SK-N-SH (cell line): ENCODE results near the gene NRP2. TPM values are rescaled to one million over a fixed set of nuclear protein-coding genes. Genes with fewer than 3 reads are reported as not detected.
A peak's percentile ranks its signal among the peaks of the same experiment; 100 is the strongest.

Experiments used
- CTCF ChIA-PET: fragments of 300-600, 350-600 bp; formaldehyde crosslinking; extraction: SDS; loops from one replicate; lab custom pipeline; 2021; lab: Yijun Ruan, JAX
- POLR2A ChIA-PET: fragments of 350-600 bp; sonication (Branson Sonifier 250); formaldehyde crosslinking; extraction: SDS; loops from one replicate; lab custom pipeline; 2020; ENCODE audit warnings: antibody characterized with exemption, inconsistent platforms; lab: Yijun Ruan, JAX
- DNase-seq: peaks from one replicate; pipeline ENCODE4 v3.0.0; 2012
- H2AFZ ChIP-seq: fragments of 200-600 bp; sonication (generic); 2 replicates; pipeline ENCODE4 v1.8.1; 2016; ENCODE audit warnings: antibody characterized with exemption, mild to moderate bottlenecking, low read depth
- H3F3A ChIP-seq: fragments of 200-600 bp; sonication (generic); replicated peaks from 2 replicates; pipeline ENCODE3; 2016; ENCODE audit warnings: antibody characterized with exemption, mild to moderate bottlenecking; ENCODE audit not compliant: insufficient read depth
- H3K27ac ChIP-seq, 2 experiments: fragments of 200-500 bp in 1 of 2; fragments of 200-600 bp in 1 of 2; sonication (Bioruptor generic) in 1 of 2; sonication (generic), shearing (Covaris generic) in 1 of 2; 2 replicates each; pipeline versions ENCODE4 v1.5.1 to v1.6.1; 2014 to 2016; ENCODE audit warnings: low read depth in 2 of 2, inconsistent platforms in 1 of 2, low read length in 1 of 2, mild to moderate bottlenecking in 1 of 2, mixed read lengths in 1 of 2
- H3K27me3 ChIP-seq: fragments of 200-600 bp; sonication (generic), shearing (Covaris generic); 2 replicates; pipeline ENCODE4 v1.6.1; 2016; ENCODE audit warnings: mixed run types; ENCODE audit not compliant: insufficient read depth
- H3K36me3 ChIP-seq, 2 experiments: fragments of 200-500 bp in 1 of 2; fragments of 200-600 bp in 1 of 2; sonication (Bioruptor generic) in 1 of 2; sonication (generic) in 1 of 2; replicated peaks in 1 of 2; 2 replicates each; pipeline versions ENCODE3 to v1.5.1; 2014 to 2016; ENCODE audit warnings: low read length in 1 of 2, mild to moderate bottlenecking in 1 of 2; ENCODE audit not compliant: insufficient read depth in 2 of 2, control insufficient read depth in 1 of 2
- H3K4me1 ChIP-seq, 2 experiments: fragments of 200-500 bp in 1 of 2; fragments of 200-600 bp in 1 of 2; sonication (Bioruptor generic) in 1 of 2; sonication (generic), shearing (Covaris generic) in 1 of 2; 2 replicates each; pipeline versions ENCODE4 v1.5.1 to v1.6.1; 2014 to 2016; ENCODE audit warnings: low read depth in 1 of 2, low read length in 1 of 2, mixed run types in 1 of 2; ENCODE audit not compliant: insufficient read depth in 2 of 2, control insufficient read depth in 1 of 2
- H3K4me2 ChIP-seq: fragments of 200-600 bp; sonication (generic), shearing (Covaris generic); 2 replicates; pipeline ENCODE4 v1.6.1; 2017; ENCODE audit warnings: mixed run types
- H3K4me3 ChIP-seq, 2 experiments: fragments of 200-500 bp in 1 of 2; fragments of 200-600 bp in 1 of 2; sonication (Bioruptor generic) in 1 of 2; sonication (generic), shearing (Covaris generic) in 1 of 2; 2 replicates each; pipeline versions ENCODE4 v1.5.1 to v1.8.1; 2014 to 2016; ENCODE audit warnings: low read depth in 2 of 2, inconsistent platforms in 1 of 2, low read length in 1 of 2, mild to moderate bottlenecking in 1 of 2, mixed read lengths in 1 of 2, moderate library complexity in 1 of 2
- H3K79me2 ChIP-seq: fragments of 200-600 bp; sonication (generic); 2 replicates; pipeline ENCODE4 v1.8.1; 2017; ENCODE audit warnings: mild to moderate bottlenecking; ENCODE audit not compliant: insufficient read depth
- H3K9ac ChIP-seq: fragments of 200-600 bp; sonication (generic); 2 replicates; pipeline ENCODE4 v1.6.1; 2017; ENCODE audit warnings: mixed run types
- H3K9me2 ChIP-seq: fragments of 200-600 bp; sonication (generic); 2 replicates; pipeline ENCODE4 v1.6.1; 2017; ENCODE audit warnings: mixed run types
- H3K9me3 ChIP-seq: fragments of 200-600 bp; sonication (generic); 2 replicates; pipeline ENCODE4 v1.6.1; 2017; ENCODE audit warnings: mixed run types, mild to moderate bottlenecking, moderate library complexity
- H4K20me1 ChIP-seq: fragments of 200-600 bp; sonication (generic); 2 replicates; pipeline ENCODE4 v1.6.1; 2017; ENCODE audit warnings: mild to moderate bottlenecking, mixed run types; ENCODE audit not compliant: insufficient read depth
- CHD2 ChIP-seq: fragments of 150-350 bp; IDR thresholded peaks from 2 replicates; pipeline ENCODE4 v1.6.1; 2018; ENCODE audit warnings: low read length; ENCODE audit not compliant: partially characterized antibody
- CTCF ChIP-seq: fragments of 200-600 bp; sonication (generic); IDR thresholded peaks from 2 replicates; pipeline ENCODE4 v1.6.1; 2017; ENCODE audit warnings: antibody characterized with exemption, mild to moderate bottlenecking, moderate library complexity
- ELF1 ChIP-seq: IDR thresholded peaks from 2 replicates; pipeline ENCODE4 v1.4.0; 2012
- EZH2phosphoT487 ChIP-seq: fragments of 200-600 bp; sonication (generic); IDR thresholded peaks from 2 replicates; pipeline ENCODE4 v1.6.1; 2017; ENCODE audit warnings: low read depth, mixed run types, mild to moderate bottlenecking, antibody characterized with exemption, moderate library complexity, borderline replicate concordance
- MAX ChIP-seq: IDR thresholded peaks from 2 replicates; pipeline ENCODE4 v1.4.0; 2012; ENCODE audit warnings: low read depth
- NRF1 ChIP-seq: IDR thresholded peaks from 2 replicates; pipeline ENCODE4 v1.6.1; 2012; ENCODE audit warnings: low read depth, mild to moderate bottlenecking, low read length
- PBX3 ChIP-seq: IDR thresholded peaks from 2 replicates; pipeline ENCODE4; 2012
- RAD21 ChIP-seq: IDR thresholded peaks from 2 replicates; pipeline ENCODE4 v1.6.1; 2012; ENCODE audit warnings: mild to moderate bottlenecking, low read length
- RXRA ChIP-seq: IDR thresholded peaks from 2 replicates; pipeline ENCODE4 v1.4.0; 2012; ENCODE audit warnings: low read depth, mild to moderate bottlenecking, borderline replicate concordance
- TAF1 ChIP-seq: IDR thresholded peaks from 2 replicates; pipeline ENCODE4 v1.6.1; 2012; ENCODE audit warnings: low read depth, mild to moderate bottlenecking, low read length, moderate library complexity, borderline replicate concordance
- TCF12 ChIP-seq: IDR thresholded peaks from 2 replicates; pipeline ENCODE4 v1.4.0; 2012
- TEAD4 ChIP-seq: IDR thresholded peaks from 2 replicates; pipeline ENCODE4 v1.4.0; 2012; ENCODE audit warnings: mild to moderate bottlenecking, borderline replicate concordance; ENCODE audit not compliant: insufficient read depth
- YY1 ChIP-seq: IDR thresholded peaks from 2 replicates; pipeline ENCODE4 v1.4.0; 2012; ENCODE audit warnings: low read depth, mild to moderate bottlenecking
- WGBS: methylation state at CpG from one replicate; pipeline ENCODE4 v1.1.6; 2017; ENCODE audit warnings: low lambda C conversion rate; 5-methylcytosine and 5-hydroxymethylcytosine counted together
- polyA plus RNA-seq, 3 experiments: library from polyadenylated mRNA; depleted of rRNA; stranded (reverse); fragments of >200 nt; gene quantifications; 2 replicates each; pipeline ENCODE4 v1.2.3, GENCODE V29; 2012

The NRP2 gene
- polyA plus RNA-seq, 1 of the 3 experiments (the other 2 are of a cell fraction): 68.8 TPM

GRCh38 chr2:205704127-205704741 lies 21.9 kb downstream of the NRP2 start:
- H3K4me3 ChIP-seq: no peak overlapping the region
- H3K36me3 ChIP-seq: peaks cover 2 to 5% of the 10 kb centered on the region in 2 experiments
- H4K20me1 ChIP-seq: no peaks in the 10 kb centered on the region
- peaks cover 53% of the 10 kb centered on the region for H3F3A ChIP-seq
- no peak for TF ChIP-seq TEAD4
- TF ChIP-seq CHD2: no peak
- TF ChIP-seq RXRA: no peak
- no peak for TF ChIP-seq MAX
- no peaks in the 10 kb centered on the region for H3K9me2 ChIP-seq
- H2AFZ ChIP-seq: no peak overlapping the region
- no peak for DNase-seq
- ChIA-PET CTCF (interaction anchor here (1.0 to 3.9 kb wide), 4 partner anchors 17 to 222 kb away, joined by 4 to 18 read pairs (median 6); no protein-coding TSS in a partner anchor), POLR2A (interaction anchor here (0.8 kb wide), 1 partner anchor 18 kb away, joined by 3 read pairs; no protein-coding TSS in a partner anchor)
- H3K4me1 ChIP-seq: peaks cover 8 to 72% of the 10 kb centered on the region in 2 experiments; a peak in 3 of 4 replicates
- peak overlapping the region in 1 of 2 experiments; percentile 87; a peak in 2 of 4 replicates for H3K27ac ChIP-seq
- peaks cover 67% of the 10 kb centered on the region for H3K79me2 ChIP-seq
- no peaks in the 10 kb centered on the region for H3K9me3 ChIP-seq
- WGBS: 81% methylated on average over 9 of the region's 9 CpGs
- H3K9ac ChIP-seq: no peak overlapping the region
- H3K4me2 ChIP-seq: no peak overlapping the region
- H3K27me3 ChIP-seq: no peaks in the 10 kb centered on the region

- H3K4me1 ChIP-seq: peaks cover 2 to 57% of the 10 kb centered on the region in 2 experiments; a peak in 3 of 4 replicates
- WGBS: 90% methylated on average over 16 of the region's 16 CpGs
Observed at GRCh38 chr2:205705511-205706349, 23.4 kb downstream of the NRP2 start.

DNA sequence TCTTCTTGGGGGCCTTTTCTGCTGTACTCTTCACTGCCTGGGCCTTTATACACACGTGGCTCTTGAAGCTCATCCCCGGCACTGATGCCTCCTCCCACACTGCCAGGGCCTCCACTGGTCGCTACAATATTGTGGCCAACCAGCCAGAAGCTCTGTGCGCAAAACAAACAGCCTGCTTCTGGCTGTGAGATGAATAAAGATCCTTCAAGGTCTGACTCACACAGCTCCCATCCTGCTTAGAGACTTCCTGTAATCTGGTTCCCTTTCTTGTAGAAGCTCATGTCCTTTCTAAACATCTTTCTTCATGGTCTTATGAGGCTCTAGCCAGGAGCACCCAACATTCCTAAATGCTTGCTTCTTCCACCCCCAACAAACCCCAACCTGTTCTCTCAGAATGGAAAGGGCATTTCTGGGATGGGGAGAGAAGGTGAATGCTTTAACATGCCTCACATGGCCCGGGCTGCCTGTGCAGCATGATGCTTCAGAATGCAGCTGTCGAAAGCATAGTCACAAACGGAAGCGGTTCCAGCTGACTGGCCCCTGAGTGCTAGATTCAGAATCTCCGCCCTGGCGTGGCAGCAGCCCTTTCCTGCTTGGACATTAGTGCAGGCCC lies 24.6 kb downstream of the NRP2 start:
- H2AFZ ChIP-seq: peak overlapping the region; percentile 42; the same call in 1 of the 2 replicates
- H3K4me3 ChIP-seq: peak overlapping the region in 1 of 2 experiments; percentile 13; a peak in 1 of 4 replicates
- ChIA-PET POLR2A (interaction anchor here (0.6 kb wide), 1 partner anchor 13 kb away, joined by 3 read pairs; no protein-coding TSS in a partner anchor), CTCF (interaction anchor here (0.6 to 3.9 kb wide), 5 partner anchors 14 to 220 kb away, joined by 3 to 18 read pairs (median 3); no protein-coding TSS in a partner anchor)
- WGBS: 42% methylated on average over 10 of the region's 10 CpGs
- H3K27me3 ChIP-seq: no peaks in the 10 kb centered on the region
- H3K36me3 ChIP-seq: peaks cover 0 to 5% of the 10 kb centered on the region in 2 experiments
- H3K79me2 ChIP-seq: peaks cover 84% of the 10 kb centered on the region
- no peaks in the 10 kb centered on the region for H4K20me1 ChIP-seq
- H3K4me1 ChIP-seq: peaks cover 2 to 51% of the 10 kb centered on the region in 2 experiments; a peak in 3 of 4 replicates
- H3F3A ChIP-seq: peaks cover 27% of the 10 kb centered on the region
- DNase-seq: no peak
- no peaks in the 10 kb centered on the region for H3K9me3 ChIP-seq
- H3K27ac ChIP-seq: peak overlapping the region; percentile 36 to 87; a peak in 3 of 4 replicates
- peak overlapping the region; percentile 42 for H3K9ac ChIP-seq
- peak overlapping the region; percentile 59 for H3K4me2 ChIP-seq
- no peaks in the 10 kb centered on the region for H3K9me2 ChIP-seq
- TF ChIP-seq PBX3: peak; percentile 35
- TF ChIP-seq EZH2phosphoT487: no peak
- no peak for TF ChIP-seq YY1
- peak; percentile 59 for TF ChIP-seq TCF12
- no peak for TF ChIP-seq NRF1
- no peak for TF ChIP-seq CHD2
- no peak for TF ChIP-seq TAF1
- TF ChIP-seq CTCF: no peak
- no peak for TF ChIP-seq RAD21
- TF ChIP-seq MAX: peak; percentile 92

More at GRCh38 chr2:205705511-205706349, 23.4 kb downstream of the NRP2 start:
- no peak for DNase-seq
- peak overlapping the region in 1 of 2 experiments; percentile 87; a peak in 2 of 4 replicates for H3K27ac ChIP-seq
- H2AFZ ChIP-seq: no peak overlapping the region
- H3K9me2 ChIP-seq: no peaks in the 10 kb centered on the region
- H3F3A ChIP-seq: peaks cover 38% of the 10 kb centered on the region
- H3K36me3 ChIP-seq: peaks cover 0 to 5% of the 10 kb centered on the region in 2 experiments
- POLR2A ChIA-PET: no interaction called here
- peak overlapping the region; percentile 42; the same call in 1 of the 2 replicates for H3K9ac ChIP-seq
- H3K4me2 ChIP-seq: no peak overlapping the region
- no peaks in the 10 kb centered on the region for H3K9me3 ChIP-seq
- peaks cover 78% of the 10 kb centered on the region for H3K79me2 ChIP-seq
- no peaks in the 10 kb centered on the region for H3K27me3 ChIP-seq
- TF ChIP-seq ELF1: no peak
- TF ChIP-seq, all 33 proteins: peak for 0
- CTCF ChIA-PET: interaction anchor here (0.7 to 3.9 kb wide), 5 partner anchors 15 to 221 kb away, joined by 3 to 18 read pairs (median 4); no protein-coding TSS in a partner anchor
- no peaks in the 10 kb centered on the region for H4K20me1 ChIP-seq
- no peak overlapping the region for H3K4me3 ChIP-seq
